PC-9 (cell line): ENCODE data around the gene UBE2E2. TPM values are rescaled to one million over a fixed set of nuclear protein-coding genes. Genes with fewer than 3 reads are reported as not detected.

Experiments used
- BruUV-seq: library from RNA; stranded (reverse); fragments of 400-500 nt; replicated peaks from 2 replicates; lab custom pipeline; 2021; lab: Mats Ljungman, UMichigan
- CTCF ChIA-PET: fragments of 300-600 bp; sonication (Branson Sonifier 250); formaldehyde crosslinking; loops from one replicate; lab custom pipeline; 2022; ENCODE audit warnings: antibody characterized with exemption; lab: Charles Lee
- POLR2A ChIA-PET: fragments of 300-600 bp; sonication (Branson Sonifier 250); formaldehyde crosslinking; loops from one replicate; lab custom pipeline; 2022; ENCODE audit warnings: antibody characterized with exemption; ENCODE audit not compliant: unreplicated experiment; lab: Charles Lee
- DNase-seq, 2 experiments: peaks; one replicate each; pipeline versions ENCODE4 v3.0.0 to v3.0.0-alpha.2; 2015 to 2022; ENCODE audit warnings: mixed read lengths in 1 of 2
- H2AFZ ChIP-seq: fragments of 200-600 bp; sonication (generic); 2 replicates; pipeline ENCODE4 v1.8.1; 2017; ENCODE audit warnings: antibody characterized with exemption
- H3F3A ChIP-seq: fragments of 200-600 bp; sonication (generic); 2 replicates; pipeline ENCODE4 v1.8.1; 2017; ENCODE audit warnings: antibody characterized with exemption, mild to moderate bottlenecking, low read depth; ENCODE audit not compliant: insufficient read depth
- H3K27ac ChIP-seq: fragments of 200-600 bp; sonication (generic); 2 replicates; pipeline ENCODE4 v1.6.1; 2016; ENCODE audit warnings: mixed run types
- H3K27me3 ChIP-seq: fragments of 200-600 bp; sonication (generic); 2 replicates; pipeline ENCODE4 v1.6.1; 2016; ENCODE audit warnings: low read depth, mixed run types; ENCODE audit not compliant: insufficient read depth
- H3K36me3 ChIP-seq: fragments of 200-600 bp; sonication (generic); 2 replicates; pipeline ENCODE4 v1.6.1; 2016; ENCODE audit warnings: low read depth, mixed run types
- H3K4me1 ChIP-seq: fragments of 200-600 bp; sonication (generic); replicated peaks from 2 replicates; pipeline ENCODE4 v1.6.1; 2016; ENCODE audit warnings: mixed run types; ENCODE audit not compliant: insufficient read depth
- H3K4me2 ChIP-seq: fragments of 200-600 bp; sonication (generic); 2 replicates; pipeline ENCODE4 v1.6.1; 2017; ENCODE audit warnings: mixed run types
- H3K4me3 ChIP-seq: fragments of 200-600 bp; sonication (generic); 2 replicates; pipeline ENCODE4 v1.6.1; 2016; ENCODE audit warnings: mixed run types
- H3K79me2 ChIP-seq: fragments of 200-600 bp; sonication (generic); 2 replicates; pipeline ENCODE4 v1.6.1; 2017; ENCODE audit warnings: low read depth, mixed run types
- H3K9me2 ChIP-seq: fragments of 200-600 bp; sonication (generic); 2 replicates; pipeline ENCODE4 v1.8.1; 2017; ENCODE audit warnings: mild to moderate bottlenecking; ENCODE audit not compliant: insufficient read depth
- H3K9me3 ChIP-seq: fragments of 200-600 bp; sonication (generic); 2 replicates; pipeline ENCODE4 v1.8.1; 2016; ENCODE audit warnings: low read depth; ENCODE audit not compliant: insufficient read depth
- H4K20me1 ChIP-seq: fragments of 200-600 bp; sonication (generic); 2 replicates; pipeline ENCODE4 v1.8.1; 2017; ENCODE audit not compliant: insufficient read depth
- EZH2 ChIP-seq: fragments of 200-600 bp; sonication (generic); IDR thresholded peaks from 2 replicates; pipeline ENCODE4 v1.8.0; 2017; ENCODE audit warnings: antibody characterized with exemption, low read depth
- intact Hi-C: fragments of 100-400 bp; cut with micrococcal nuclease; formaldehyde crosslinking; loops from one replicate; pipeline ENCODE4 v1.10.0; 2022; ENCODE audit not compliant: unreplicated experiment
- total RNA-seq: library from RNA; stranded (reverse); gene quantifications from 2 replicates; pipeline ENCODE4 v1.2.3, GENCODE V29; 2021
- TF ChIP-seq, protein P1 (sequence below): fragments of 200-600 bp; sonication (generic); conservative IDR thresholded peaks from 2 replicates; pipeline ENCODE4 v1.6.1; 2017; ENCODE audit warnings: mixed run types, antibody characterized with exemption, mild to moderate bottlenecking, moderate library complexity

Gene UBE2E2
- total RNA-seq, 1 experiment from 2014 or later: 48.7 TPM

DNA sequence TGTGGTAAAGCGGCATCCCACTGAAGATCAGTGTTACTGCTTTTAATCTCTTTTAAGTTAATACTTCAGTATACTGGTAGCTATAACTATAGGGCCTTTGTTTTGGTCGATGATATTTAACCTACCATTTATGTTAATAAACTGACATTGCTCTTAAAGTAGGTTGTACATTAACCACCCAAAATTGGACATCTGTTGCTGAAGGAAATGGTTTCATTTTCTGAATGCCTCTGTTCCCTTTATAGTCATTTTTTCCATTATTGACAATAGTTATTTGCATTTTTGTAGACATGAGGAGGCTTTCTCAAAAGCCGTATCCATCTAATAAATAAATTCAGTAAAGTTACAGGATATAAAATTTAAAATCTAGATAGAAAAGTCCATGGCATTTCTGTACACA lies 350.2 kb downstream of the UBE2E2 start:
- no peaks in the 10 kb centered on the region for H3K79me2 ChIP-seq
- no peak for DNase-seq
- no peak overlapping the region for H2AFZ ChIP-seq
- peaks cover 14% of the 10 kb centered on the region for H3K4me1 ChIP-seq
- H4K20me1 ChIP-seq: no peaks in the 10 kb centered on the region
- H3K27ac ChIP-seq: no peak overlapping the region
- H3K9me2 ChIP-seq: 0 out of 2 replicates have a peak, but pooled peaks cover 3% of the 10 kb centered on the region
- TF ChIP-seq EZH2: no peak
- TF ChIP-seq, protein P1, sequence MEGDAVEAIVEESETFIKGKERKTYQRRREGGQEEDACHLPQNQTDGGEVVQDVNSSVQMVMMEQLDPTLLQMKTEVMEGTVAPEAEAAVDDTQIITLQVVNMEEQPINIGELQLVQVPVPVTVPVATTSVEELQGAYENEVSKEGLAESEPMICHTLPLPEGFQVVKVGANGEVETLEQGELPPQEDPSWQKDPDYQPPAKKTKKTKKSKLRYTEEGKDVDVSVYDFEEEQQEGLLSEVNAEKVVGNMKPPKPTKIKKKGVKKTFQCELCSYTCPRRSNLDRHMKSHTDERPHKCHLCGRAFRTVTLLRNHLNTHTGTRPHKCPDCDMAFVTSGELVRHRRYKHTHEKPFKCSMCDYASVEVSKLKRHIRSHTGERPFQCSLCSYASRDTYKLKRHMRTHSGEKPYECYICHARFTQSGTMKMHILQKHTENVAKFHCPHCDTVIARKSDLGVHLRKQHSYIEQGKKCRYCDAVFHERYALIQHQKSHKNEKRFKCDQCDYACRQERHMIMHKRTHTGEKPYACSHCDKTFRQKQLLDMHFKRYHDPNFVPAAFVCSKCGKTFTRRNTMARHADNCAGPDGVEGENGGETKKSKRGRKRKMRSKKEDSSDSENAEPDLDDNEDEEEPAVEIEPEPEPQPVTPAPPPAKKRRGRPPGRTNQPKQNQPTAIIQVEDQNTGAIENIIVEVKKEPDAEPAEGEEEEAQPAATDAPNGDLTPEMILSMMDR: no peak
- H3K9me3 ChIP-seq: no peaks in the 10 kb centered on the region
- no peaks in the 10 kb centered on the region for H3F3A ChIP-seq
- H3K4me2 ChIP-seq: no peak overlapping the region
- CTCF ChIA-PET: no interaction called here
- H3K27me3 ChIP-seq: no peaks in the 10 kb centered on the region
- intact Hi-C loops: no loop called here
- no peaks in the 10 kb centered on the region for H3K36me3 ChIP-seq
- no TSS peak for BruUV-seq
- POLR2A ChIA-PET: no interaction called here
- no peak overlapping the region for H3K4me3 ChIP-seq

DNA sequence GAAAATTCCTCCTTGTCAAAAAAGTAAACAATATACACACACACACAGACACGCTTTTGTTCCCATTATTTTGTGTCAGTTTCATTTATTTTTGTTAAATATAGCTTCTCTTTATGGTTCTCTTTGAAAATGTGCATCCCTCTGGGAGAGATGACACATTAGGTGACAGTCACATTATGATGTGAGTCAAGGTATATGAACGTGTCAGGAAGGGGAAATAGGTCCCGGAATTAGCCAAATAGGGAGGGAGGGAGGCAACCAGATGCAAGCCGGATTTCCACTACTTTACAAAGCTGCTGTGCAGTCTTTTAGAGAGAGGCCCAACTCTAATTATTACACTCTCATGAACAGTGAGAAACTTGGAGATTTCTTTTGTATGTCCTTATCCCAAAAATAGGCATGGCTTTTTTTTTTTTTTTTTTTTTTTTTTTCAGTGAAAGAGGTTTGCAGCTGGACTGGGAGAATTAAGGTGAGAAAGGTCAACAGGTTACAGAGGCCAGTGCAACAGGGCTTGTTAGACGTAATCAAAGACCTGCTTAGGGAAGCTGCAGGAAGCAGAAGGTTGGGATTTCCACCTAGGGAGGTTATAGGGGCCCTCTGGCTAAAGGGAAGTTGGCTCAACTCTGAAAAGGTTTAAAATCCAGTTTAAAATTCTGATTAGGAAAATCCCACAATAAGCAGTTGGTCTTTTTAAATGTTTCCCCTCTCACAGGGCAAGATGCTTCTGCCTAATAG lies 362.1 kb downstream of the UBE2E2 start:
- BruUV-seq: no TSS peak
- H2AFZ ChIP-seq: no peak overlapping the region
- TF ChIP-seq, protein P1: no peak
- TF ChIP-seq EZH2: no peak
- H3K4me3 ChIP-seq: no peak overlapping the region
- no peaks in the 10 kb centered on the region for H4K20me1 ChIP-seq
- POLR2A ChIA-PET: no interaction called here
- CTCF ChIA-PET: no interaction called here
- H3K4me2 ChIP-seq: no peak overlapping the region
- H3K27ac ChIP-seq: no peak overlapping the region
- H3K79me2 ChIP-seq: no peaks in the 10 kb centered on the region
- no peaks in the 10 kb centered on the region for H3F3A ChIP-seq
- no peak for DNase-seq
- no peaks in the 10 kb centered on the region for H3K9me3 ChIP-seq
- H3K36me3 ChIP-seq: no peaks in the 10 kb centered on the region
- H3K27me3 ChIP-seq: no peaks in the 10 kb centered on the region
- H3K4me1 ChIP-seq: 0 out of 2 replicates have a peak, but pooled peaks cover 8% of the 10 kb centered on the region
- intact Hi-C loops: no loop called here
- no peaks in the 10 kb centered on the region for H3K9me2 ChIP-seq

DNA sequence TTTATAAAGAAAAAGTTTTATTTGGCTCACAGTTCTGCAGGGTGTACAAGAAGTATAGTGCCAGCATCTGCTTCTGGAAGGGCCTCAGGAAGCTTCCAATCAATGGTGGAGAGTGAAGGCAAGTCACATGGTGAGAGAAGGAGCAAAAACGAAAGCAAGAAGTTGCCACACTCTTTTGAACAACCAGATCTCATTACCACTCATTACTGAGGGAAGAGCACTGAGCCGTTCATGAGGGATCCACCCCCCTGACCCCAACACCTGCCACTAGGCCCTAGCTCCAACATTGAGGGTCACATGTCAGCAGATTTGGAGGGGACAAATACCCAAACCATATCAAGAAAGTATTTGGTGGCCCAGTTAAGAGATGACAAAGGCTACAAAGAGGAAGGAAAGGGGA lies 363.4 kb downstream of the UBE2E2 start:
- no peaks in the 10 kb centered on the region for H4K20me1 ChIP-seq
- no peaks in the 10 kb centered on the region for H3F3A ChIP-seq
- no peaks in the 10 kb centered on the region for H3K79me2 ChIP-seq
- H3K9me3 ChIP-seq: no peaks in the 10 kb centered on the region
- ChIA-PET POLR2A (no interaction called here), CTCF (no interaction called here)
- no TSS peak for BruUV-seq
- no peak overlapping the region for H3K4me2 ChIP-seq
- no peaks in the 10 kb centered on the region for H3K27me3 ChIP-seq
- H3K36me3 ChIP-seq: no peaks in the 10 kb centered on the region
- H3K27ac ChIP-seq: no peak overlapping the region
- H2AFZ ChIP-seq: no peak overlapping the region
- no peak overlapping the region for H3K4me3 ChIP-seq
- DNase-seq: no peak
- intact Hi-C loops: no loop called here
- H3K4me1 ChIP-seq: 0 out of 2 replicates have a peak, but pooled peaks cover 8% of the 10 kb centered on the region
- TF ChIP-seq, protein P1: no peak
- TF ChIP-seq EZH2: no peak
- H3K9me2 ChIP-seq: no peaks in the 10 kb centered on the region
